ENCODE results near the gene CDC42EP5. TPM values are rescaled to one million over a fixed set of nuclear protein-coding genes. Genes with fewer than 3 reads are reported as not detected.

The CDC42EP5 gene
- total RNA-seq, 1 donor from 2014 or later: 21.4 TPM

DNA sequence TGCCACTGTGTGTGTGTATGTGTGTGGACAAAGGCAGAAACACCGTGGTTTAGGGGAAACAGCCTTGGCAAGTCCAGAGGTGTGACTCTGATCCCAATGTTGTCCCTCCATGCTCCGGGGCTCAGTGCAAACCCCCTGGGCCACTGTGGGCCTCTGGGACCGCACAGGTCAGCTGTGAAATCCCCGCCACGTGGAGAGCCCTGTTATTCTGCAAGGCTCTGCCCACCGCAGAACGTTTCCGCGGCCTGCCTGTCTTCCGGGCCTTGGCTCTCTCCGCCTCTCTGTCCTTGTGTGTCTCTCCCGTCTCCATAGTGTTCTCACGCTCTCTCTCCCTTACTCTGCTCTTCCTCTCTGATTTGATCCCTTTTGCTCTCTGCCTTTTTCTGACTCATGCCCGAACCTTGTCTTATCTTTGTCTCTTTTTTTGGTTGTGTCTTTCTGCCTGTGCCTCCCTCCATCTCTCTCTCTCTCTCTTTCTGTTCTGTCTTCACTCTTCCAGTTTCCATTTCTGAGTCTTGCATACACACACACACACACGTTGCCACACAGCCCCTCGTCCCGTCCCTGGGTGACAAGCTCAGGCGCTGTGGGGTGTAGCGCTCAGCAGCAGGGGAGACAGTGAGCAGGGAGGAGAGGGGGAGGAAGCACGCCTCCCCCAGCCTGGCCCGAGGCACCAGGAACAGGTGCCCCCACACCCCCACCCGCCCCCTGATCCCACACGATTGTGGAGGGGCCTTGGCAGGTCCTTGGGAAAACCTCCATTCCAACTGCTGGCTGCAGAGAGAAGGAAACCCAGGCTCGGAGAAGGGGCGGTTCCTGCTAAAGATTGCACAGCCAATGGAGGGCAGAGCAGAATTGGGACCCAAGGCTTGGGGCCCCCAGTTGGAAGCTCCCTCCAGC is 54.8 kb downstream of the CDC42EP5 start:
- Mint-ChIP-seq H3K36me3 (ENCODE audit: low read depth, unreplicated experiment) (peaks cover 17% of the 10 kb centered on the region), H3K4me1 (ENCODE audit: unreplicated experiment) (peaks cover 22% of the 10 kb centered on the region), H3K9me3 (ENCODE audit: unreplicated experiment) (peaks cover 11% of the 10 kb centered on the region), H3K27me3 (ENCODE audit: unreplicated experiment) (peaks cover 17% of the 10 kb centered on the region), H3K27ac (ENCODE audit: unreplicated experiment) (peak overlapping the region; percentile 69), H3K4me3 (ENCODE audit: unreplicated experiment) (peak overlapping the region; percentile 21)
- TF ChIP-seq CTCF (IDR thresholded peaks at IDR 0.05; ENCODE audit: unreplicated experiment): no peak
- DNase-seq (ENCODE audit: low spot score): no peak

- peak overlapping the region; percentile 9 for H3K4me3 Mint-ChIP-seq (ENCODE audit: unreplicated experiment)
- no peak for DNase-seq (ENCODE audit: low spot score)
These were observed 56.2 kb downstream of the CDC42EP5 start for GRCh38 chr19:54416695-54417491.

DNA sequence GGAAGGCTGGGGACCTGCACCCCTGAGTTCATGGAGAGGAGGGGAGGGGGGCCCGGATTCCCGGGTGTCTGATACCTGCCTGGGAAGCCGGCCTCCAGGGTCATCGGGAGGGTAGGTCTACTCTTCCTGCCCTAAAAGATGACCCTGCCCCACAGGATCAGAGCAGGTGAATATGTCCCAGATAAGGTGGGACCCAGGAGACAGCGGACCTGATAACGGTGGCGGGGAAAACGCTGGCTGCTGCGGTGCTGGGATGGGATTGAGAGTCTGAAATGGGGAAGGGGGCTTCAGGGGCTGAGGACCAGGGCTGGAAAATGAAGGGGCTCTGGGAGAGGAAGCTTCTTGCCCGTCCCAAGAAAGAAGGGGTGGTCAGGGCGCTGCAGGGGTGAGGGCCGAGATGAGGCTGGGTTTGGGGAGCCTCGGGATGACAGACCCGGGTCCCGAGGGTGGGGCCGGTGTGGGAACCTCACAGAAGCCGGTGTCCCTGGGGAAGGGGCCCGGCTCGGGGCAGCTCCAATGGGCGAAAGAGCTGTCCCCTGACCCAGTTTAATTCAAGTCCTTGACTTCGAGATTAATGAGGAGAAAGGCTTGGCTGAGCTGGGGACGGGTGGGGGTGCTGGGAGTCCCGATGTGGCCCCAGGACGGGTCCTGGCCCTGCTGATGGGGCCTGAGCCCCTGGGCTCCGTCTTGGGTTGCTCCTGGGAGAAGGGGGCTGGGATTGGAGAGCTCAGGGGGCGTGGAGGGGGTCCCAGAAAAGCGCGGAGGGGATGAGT is 57.0 kb downstream of the CDC42EP5 start:
- Mint-ChIP-seq H3K27ac (ENCODE audit: unreplicated experiment) (no peak overlapping the region), H3K4me3 (ENCODE audit: unreplicated experiment) (peak overlapping the region; percentile 70), H3K27me3 (ENCODE audit: unreplicated experiment) (peaks cover 21% of the 10 kb centered on the region), H3K36me3 (ENCODE audit: low read depth, unreplicated experiment) (peaks cover 17% of the 10 kb centered on the region), H3K4me1 (ENCODE audit: unreplicated experiment) (peaks cover 22% of the 10 kb centered on the region), H3K9me3 (ENCODE audit: unreplicated experiment) (peaks cover 11% of the 10 kb centered on the region)
- no peak for DNase-seq (ENCODE audit: low spot score)
- TF ChIP-seq CTCF (IDR thresholded peaks at IDR 0.05; ENCODE audit: unreplicated experiment): no peak

More at GRCh38 chr19:54416695-54417491, 56.2 kb downstream of the CDC42EP5 start:
- Mint-ChIP-seq H3K9me3 (ENCODE audit: unreplicated experiment) (peaks cover 11% of the 10 kb centered on the region), H3K4me1 (ENCODE audit: unreplicated experiment) (peaks cover 22% of the 10 kb centered on the region), H3K27ac (ENCODE audit: unreplicated experiment) (peak overlapping the region; percentile 0), H3K27me3 (ENCODE audit: unreplicated experiment) (peaks cover 20% of the 10 kb centered on the region), H3K36me3 (ENCODE audit: low read depth, unreplicated experiment) (peaks cover 17% of the 10 kb centered on the region)
- TF ChIP-seq CTCF (IDR thresholded peaks at IDR 0.05; ENCODE audit: unreplicated experiment): no peak

GRCh38 chr19:54415208-54415900 is 57.7 kb downstream of the CDC42EP5 start, which contains the start of gene TTYH1:
TSS of gene TTYH1 (plus strand) at chr19:54415464. CDS start at chr19:54415553, 89 bp downstream.
- Mint-ChIP-seq H3K9me3 (ENCODE audit: unreplicated experiment) (peaks cover 11% of the 10 kb centered on the region), H3K4me1 (ENCODE audit: unreplicated experiment) (peaks cover 22% of the 10 kb centered on the region), H3K27me3 (ENCODE audit: unreplicated experiment) (peaks cover 21% of the 10 kb centered on the region), H3K36me3 (ENCODE audit: low read depth, unreplicated experiment) (peaks cover 17% of the 10 kb centered on the region), H3K27ac (ENCODE audit: unreplicated experiment) (peak within 1 kb of the TSS; percentile 26), H3K4me3 (ENCODE audit: unreplicated experiment) (peak within 1 kb of the TSS; percentile 70)
- TF ChIP-seq CTCF (IDR thresholded peaks at IDR 0.05; ENCODE audit: unreplicated experiment): peak; percentile 90
- DNase-seq (ENCODE audit: low spot score): peak; percentile 44

Other genes with a start within 250 kb of the CDC42EP5 start
- not detected for gene LILRA6, start 230.5 kb downstream of the CDC42EP5 start, total RNA-seq (ENCODE audit: unreplicated experiment)
- not detected for gene LILRB5, start 216.0 kb downstream of the CDC42EP5 start, total RNA-seq (ENCODE audit: unreplicated experiment)
- not detected for gene LILRB2, start 192.2 kb downstream of the CDC42EP5 start, total RNA-seq (ENCODE audit: unreplicated experiment)
- gene LILRA5, start 160.1 kb downstream of the CDC42EP5 start, total RNA-seq (ENCODE audit: unreplicated experiment): not detected
- not detected for gene LILRA4, start 134.1 kb downstream of the CDC42EP5 start, total RNA-seq (ENCODE audit: unreplicated experiment)
- 2.1 TPM for gene LAIR1, start 108.4 kb downstream of the CDC42EP5 start, total RNA-seq (ENCODE audit: unreplicated experiment)
- 10.4 TPM for gene TTYH1, start 57.8 kb downstream of the CDC42EP5 start, total RNA-seq (ENCODE audit: unreplicated experiment)
- gene LENG8, start 24.1 kb downstream of the CDC42EP5 start, total RNA-seq (ENCODE audit: unreplicated experiment): 162 TPM
- 3.4 TPM for gene LENG9, start 9.5 kb downstream of the CDC42EP5 start, total RNA-seq (ENCODE audit: unreplicated experiment)
- not detected for gene LAIR2, start 29.5 kb upstream of the CDC42EP5 start, total RNA-seq (ENCODE audit: unreplicated experiment)
- not detected for gene LILRA2, start 100.5 kb upstream of the CDC42EP5 start, total RNA-seq (ENCODE audit: unreplicated experiment)
- gene LILRA1, start 120.3 kb upstream of the CDC42EP5 start, total RNA-seq (ENCODE audit: unreplicated experiment): not detected
- gene LILRB1, start 157.2 kb upstream of the CDC42EP5 start, total RNA-seq (ENCODE audit: unreplicated experiment): not detected
- not detected for gene LILRB4, start 189.7 kb upstream of the CDC42EP5 start, total RNA-seq (ENCODE audit: unreplicated experiment)